HG02870 (cell line): ENCODE results near the gene SLC39A11.
"Not testable (repeated sequence)": the region's sequence is repeated elsewhere in the genome, so short reads cannot be mapped to it uniquely, and the experiment has no call there.

ENCODE experiments used
- ATAC-seq: cut with Tn5 transposase; IDR thresholded peaks from one replicate; pipeline ENCODE4 v1.9.1; 2021; ENCODE audit warnings: mild to moderate bottlenecking, moderate library complexity; ENCODE audit not compliant: unreplicated experiment

SLC39A11 gene

GRCh38 chr17:73072219-73072962, 20.1 kb downstream of the SLC39A11 start:
- no peak for ATAC-seq

GRCh38 chr17:73071066-73071999, 21.2 kb downstream of the SLC39A11 start:
- ATAC-seq, result no peak

- no peak for ATAC-seq
Measured at GRCh38 chr17:73069841-73070240, 22.6 kb downstream of the SLC39A11 start.

GRCh38 chr17:73069164-73069770, 23.2 kb downstream of the SLC39A11 start:
- ATAC-seq, result no peak

GRCh38 chr17:73068322-73069153, 23.9 kb downstream of the SLC39A11 start:
- no peak for ATAC-seq

GRCh38 chr17:73067699-73068098, 24.8 kb downstream of the SLC39A11 start:
- not testable (repeated sequence) for ATAC-seq

- ATAC-seq, result no peak
Measured at GRCh38 chr17:73067075-73067474, 25.4 kb downstream of the SLC39A11 start.

GRCh38 chr17:73066148-73066884, 26.2 kb downstream of the SLC39A11 start:
- no peak for ATAC-seq

GRCh38 chr17:73065376-73065775, 27.1 kb downstream of the SLC39A11 start:
- no peak for ATAC-seq

- ATAC-seq, result no peak
Measured at GRCh38 chr17:73064084-73064938, 28.2 kb downstream of the SLC39A11 start.

- ATAC-seq, result no peak
Measured at GRCh38 chr17:73062726-73063125, 29.8 kb downstream of the SLC39A11 start.

GRCh38 chr17:73061161-73061560, 31.3 kb downstream of the SLC39A11 start:
- no peak for ATAC-seq

- ATAC-seq, result no peak
Measured at GRCh38 chr17:73060721-73061120, 31.8 kb downstream of the SLC39A11 start.

GRCh38 chr17:73059713-73060112, 32.8 kb downstream of the SLC39A11 start:
- not testable (repeated sequence) for ATAC-seq

GRCh38 chr17:73058022-73058421, 34.5 kb downstream of the SLC39A11 start:
- no peak for ATAC-seq

- no peak for ATAC-seq
Measured at GRCh38 chr17:73057196-73057595, 35.3 kb downstream of the SLC39A11 start.

GRCh38 chr17:73052923-73053322, 39.6 kb downstream of the SLC39A11 start:
- no peak for ATAC-seq

- ATAC-seq, result no peak
Measured at GRCh38 chr17:73050797-73051196, 41.7 kb downstream of the SLC39A11 start.

- no peak for ATAC-seq
Measured at GRCh38 chr17:73048170-73048569, 44.3 kb downstream of the SLC39A11 start.
